HCT116 (cell line): Measurements from ENCODE around the gene SLC25A42. TPM values are rescaled to one million over a fixed set of nuclear protein-coding genes. Genes with fewer than 3 reads are reported as not detected.

ENCODE experiments used
- ATAC-seq: fragments of 200-7000 bp; cut with Tn5 transposase; 2 replicates; pipeline ENCODE4 v1.9.1; 2020; ENCODE audit warnings: mild to moderate bottlenecking, moderate library complexity
- BruUV-seq: library from RNA; stranded (reverse); fragments of 400-500 nt; replicated peaks from 2 replicates; lab custom pipeline; 2021; lab: Mats Ljungman, UMichigan
- CTCF ChIA-PET: fragments of 300-600 bp; sonication (Branson Sonifier 250); formaldehyde crosslinking; loops from one replicate; lab custom pipeline; 2021; ENCODE audit warnings: antibody characterized with exemption; lab: Charles Lee
- POLR2A ChIA-PET: fragments of 300-600, 350-600 bp; sonication (Branson Sonifier 250); formaldehyde crosslinking; loops from one replicate; lab custom pipeline; 2021; ENCODE audit warnings: antibody characterized with exemption; lab: Charles Lee
- RAD21 ChIA-PET, 2 experiments: fragments of 300-600 bp; sonication (Branson Sonifier 250); formaldehyde crosslinking; loops; one replicate each; lab custom pipeline; 2023; ENCODE audit warnings: low total read pairs in 2 of 2; ENCODE audit not compliant: uncharacterized antibody in 2 of 2, unreplicated experiment in 2 of 2, low non-redundant PET in 1 of 2; lab: Charles Lee
- DNase-seq: peaks from one replicate; pipeline ENCODE4 v3.0.0-alpha.2; 2010; ENCODE audit warnings: low read depth, low spot score
- H2AFZ ChIP-seq: fragments of 200-600 bp; shearing (Covaris generic), sonication (generic); 2 replicates; pipeline ENCODE4 v1.6.1; 2017; ENCODE audit warnings: low read depth, mixed run types, mixed read lengths, antibody characterized with exemption, low read length; ENCODE audit not compliant: poor library complexity, severe bottlenecking
- H3K27ac ChIP-seq: 2 replicates; pipeline ENCODE4 v1.5.1; 2012; ENCODE audit warnings: low read depth, low read length
- H3K27me3 ChIP-seq: fragments of 200-600 bp; sonication (generic); 2 replicates; pipeline ENCODE4 v1.6.1; 2016; ENCODE audit warnings: mixed run types, low read length, mixed read lengths; ENCODE audit not compliant: insufficient read depth
- H3K36me3 ChIP-seq, 2 experiments: fragments of 200-500 bp in 1 of 2; fragments of 200-600 bp in 1 of 2; sonication (Bioruptor generic) in 1 of 2; sonication (generic) in 1 of 2; 2 replicates each; pipeline versions ENCODE4 v1.5.1 to v1.6.1; 2014 to 2016; ENCODE audit warnings: low read length in 2 of 2, inconsistent platforms in 1 of 2, mixed read lengths in 1 of 2, mixed run types in 1 of 2; ENCODE audit not compliant: insufficient read depth in 2 of 2, control insufficient read depth in 1 of 2
- H3K4me1 ChIP-seq, 2 experiments: fragments of 200-600 bp in 1 of 2; sonication (generic) in 1 of 2; 2 replicates each; pipeline versions ENCODE4 v1.5.1 to v1.6.1; 2012 to 2017; ENCODE audit warnings: low read length in 2 of 2, inconsistent platforms in 1 of 2, mild to moderate bottlenecking in 1 of 2, mixed read lengths in 1 of 2, mixed run types in 1 of 2, moderate library complexity in 1 of 2; ENCODE audit not compliant: insufficient read depth in 2 of 2, control insufficient read depth in 1 of 2
- H3K4me2 ChIP-seq: fragments of 200-600 bp; sonication (generic); 2 replicates; pipeline ENCODE4 v1.6.1; 2017; ENCODE audit warnings: mixed run types, low read length, mixed read lengths
- H3K4me3 ChIP-seq, 2 experiments: fragments of 200-600 bp in 1 of 2; sonication (generic) in 1 of 2; replicated peaks in 1 of 2; 2 replicates each; pipeline ENCODE4 v1.5.1; 2011 to 2016; ENCODE audit warnings: low read length in 2 of 2, control low read depth in 1 of 2, low read depth in 1 of 2, mild to moderate bottlenecking in 1 of 2, mixed read lengths in 1 of 2, mixed run types in 1 of 2
- H3K79me2 ChIP-seq: fragments of 200-600 bp; sonication (generic); 2 replicates; pipeline ENCODE4 v1.6.1; 2017; ENCODE audit warnings: mild to moderate bottlenecking, mixed run types, low read length, moderate library complexity, mixed read lengths; ENCODE audit not compliant: insufficient read depth
- H3K9ac ChIP-seq: fragments of 200-600 bp; sonication (generic); 2 replicates; pipeline ENCODE4 v1.6.1; 2016; ENCODE audit warnings: low read length, mixed read lengths
- H3K9me2 ChIP-seq: fragments of 200-600 bp; sonication (generic), shearing (Covaris generic); 2 replicates; pipeline ENCODE4 v1.6.1; 2017; ENCODE audit warnings: mixed run types, mild to moderate bottlenecking, moderate library complexity; ENCODE audit not compliant: insufficient read depth
- H3K9me3 ChIP-seq, 2 experiments: fragments of 200-500 bp in 1 of 2; fragments of 200-600 bp in 1 of 2; sonication (Bioruptor generic) in 1 of 2; sonication (generic) in 1 of 2; 2 replicates each; pipeline ENCODE4 v1.6.1; 2014 to 2017; ENCODE audit warnings: low read length in 2 of 2, mixed read lengths in 2 of 2, inconsistent platforms in 1 of 2, low read depth in 1 of 2, mild to moderate bottlenecking in 1 of 2, mixed run types in 1 of 2, moderate library complexity in 1 of 2; ENCODE audit not compliant: control insufficient read depth in 1 of 2, insufficient read depth in 1 of 2
- H4K20me1 ChIP-seq: fragments of 200-600 bp; sonication (generic), shearing (Covaris generic); 2 replicates; pipeline ENCODE4 v1.6.1; 2017; ENCODE audit warnings: mixed run types, mild to moderate bottlenecking, moderate library complexity; ENCODE audit not compliant: insufficient read depth
- CBX3 ChIP-seq: IDR thresholded peaks from 2 replicates; pipeline ENCODE4 v1.6.1; 2012; ENCODE audit warnings: low read depth
- ELF1 ChIP-seq: IDR thresholded peaks from 2 replicates; pipeline ENCODE4 v1.6.1; 2012; ENCODE audit warnings: low read depth, borderline replicate concordance
- JUND ChIP-seq: IDR thresholded peaks from 2 replicates; pipeline ENCODE4 v1.6.1; 2012
- MAX ChIP-seq: IDR thresholded peaks from 2 replicates; pipeline ENCODE4 v1.6.1; 2012
- POLR2A ChIP-seq: IDR thresholded peaks from 2 replicates; pipeline ENCODE4 v1.7.0; 2011; ENCODE audit warnings: borderline replicate concordance; ENCODE audit not compliant: insufficient read depth, insufficient read length; ENCODE audit errors: extremely low read depth
- POLR2AphosphoS5 ChIP-seq: IDR thresholded peaks from 2 replicates; pipeline ENCODE4 v1.6.1; 2011; ENCODE audit warnings: mild to moderate bottlenecking, low read depth, low read length, moderate library complexity
- RAD21 ChIP-seq: IDR thresholded peaks from 2 replicates; pipeline ENCODE4 v1.6.1; 2012; ENCODE audit warnings: low read depth, mild to moderate bottlenecking
- REST ChIP-seq: IDR thresholded peaks from 2 replicates; pipeline ENCODE4 v1.6.1; 2012; ENCODE audit warnings: low read depth
- YY1 ChIP-seq: IDR thresholded peaks from 2 replicates; pipeline ENCODE4 v1.6.1; 2011; ENCODE audit warnings: low read length, low read depth, moderate library complexity, mild to moderate bottlenecking; ENCODE audit not compliant: insufficient replicate concordance; ENCODE audit errors: extremely low read depth
- ZBTB33 ChIP-seq: IDR thresholded peaks from 2 replicates; pipeline ENCODE4 v1.6.1; 2011; ENCODE audit warnings: mild to moderate bottlenecking, low read length, moderate library complexity; ENCODE audit not compliant: insufficient replicate concordance; ENCODE audit errors: extremely low read depth
- ZFX ChIP-seq: fragments of 450-650 bp; IDR thresholded peaks from 2 replicates; pipeline ENCODE4 v1.6.1; 2017
- intact Hi-C: fragments of 100-400 bp; cut with micrococcal nuclease; formaldehyde crosslinking; loops from 2 replicates; pipeline ENCODE4 v1.10.0; 2022
- total RNA-seq: library from RNA; stranded (reverse); gene quantifications from one replicate; pipeline ENCODE4 v1.2.1, GENCODE V29; 2021; ENCODE audit not compliant: unreplicated experiment

SLC25A42 gene
- total RNA-seq, 1 experiment from 2014 or later, result 10.2 TPM

GRCh38 chr19:19142347-19142746 lies 78.6 kb downstream of the SLC25A42 start:
- ChIA-PET RAD21 (interaction anchor here in 1 of 2 experiments (1.1 kb wide), 1 partner anchor 88 kb away, joined by 3 read pairs; no protein-coding TSS in a partner anchor), POLR2A (no interaction called here), CTCF (interaction anchor here (1.6 kb wide), 1 partner anchor 87 kb away, joined by 3 read pairs; no protein-coding TSS in a partner anchor)
- intact Hi-C loops, result no loop called here
- peaks cover 1 to 8% of the 10 kb centered on the region in 2 experiments; a peak in 3 of 4 replicates for H3K4me1 ChIP-seq
- no peak overlapping the region for H3K4me2 ChIP-seq
- H3K79me2 ChIP-seq, result peaks cover 9% of the 10 kb centered on the region
- H3K9me2 ChIP-seq, result no peaks in the 10 kb centered on the region
- no TSS peak for BruUV-seq
- DNase-seq, result no peak
- ATAC-seq, result no peak
- H3K9me3 ChIP-seq, result no peaks in the 10 kb centered on the region
- TF ChIP-seq REST (no peak), MAX (no peak), JUND (no peak), YY1 (no peak), CBX3 (no peak), POLR2AphosphoS5 (no peak), RAD21 (no peak), ZBTB33 (no peak), ZFX (no peak), ELF1 (no peak), POLR2A (no peak)
- no peak overlapping the region for H3K9ac ChIP-seq
- H3K36me3 ChIP-seq, result no peaks in the 10 kb centered on the region
- H2AFZ ChIP-seq, result no peak overlapping the region
- H3K27me3 ChIP-seq, result no peaks in the 10 kb centered on the region
- no peaks in the 10 kb centered on the region for H4K20me1 ChIP-seq
- no peak overlapping the region for H3K4me3 ChIP-seq
- H3K27ac ChIP-seq, result no peak overlapping the region
